Measurements from ENCODE around the gene NUDC.

GRCh38 chr1:26936823-26937222 lies 15.3 kb downstream of the NUDC start:
- TF ChIP-seq GLIS3 (CRISPR knock-in tag; IDR thresholded peaks at IDR 0.05), result no peak
- TF ChIP-seq PPARA (CRISPR knock-in tag; IDR thresholded peaks at IDR 0.05; ENCODE audit: borderline replicate concordance), result no peak
- TF ChIP-seq TOX (CRISPR knock-in tag; IDR thresholded peaks at IDR 0.05; ENCODE audit: borderline replicate concordance), result no peak
- no peak for TF ChIP-seq SNAI2 (CRISPR knock-in tag; IDR thresholded peaks at IDR 0.05)
- no peak for TF ChIP-seq POU6F1 (CRISPR knock-in tag; IDR thresholded peaks at IDR 0.05; ENCODE audit: borderline replicate concordance, low read depth)
- no peak for TF ChIP-seq OSR1 (CRISPR knock-in tag; IDR thresholded peaks at IDR 0.05)
- TF ChIP-seq ZNF8 (CRISPR knock-in tag; IDR thresholded peaks at IDR 0.05), result no peak
- no peak for TF ChIP-seq PATZ1 (CRISPR knock-in tag; IDR thresholded peaks at IDR 0.05; ENCODE audit: borderline replicate concordance)
- no peak for TF ChIP-seq RARB (CRISPR knock-in tag; IDR thresholded peaks at IDR 0.05)

Data from SK-N-SH treated with all-trans-retinoic acid at 6 μM for 48 hours (cell line).